A549 treated with ZK216348 at 1 μM for 4 hours (cell line): ENCODE data around the gene SLBP. TPM values are rescaled to one million over a fixed set of nuclear protein-coding genes. Genes with fewer than 3 reads are reported as not detected.

Experiments
- total RNA-seq: library from RNA; stranded (reverse); fragments of 200-300 nt; extraction: Qiagen RNA extraction; gene quantifications from 5 replicates; pipeline ENCODE4 v1.2.3, GENCODE V29; 2022; ENCODE audit warnings: low read depth

Gene SLBP
- 65.9 to 103 TPM (median 70.6 TPM) in 5 replicates for total RNA-seq

GRCh38 chr4:1712216-1713002 lies at the start of gene SLBP:
Gene SLBP, minus strand, starts transcription at chr4:1712319. Its CDS starts 131 bp downstream, at chr4:1712188.

DNA sequence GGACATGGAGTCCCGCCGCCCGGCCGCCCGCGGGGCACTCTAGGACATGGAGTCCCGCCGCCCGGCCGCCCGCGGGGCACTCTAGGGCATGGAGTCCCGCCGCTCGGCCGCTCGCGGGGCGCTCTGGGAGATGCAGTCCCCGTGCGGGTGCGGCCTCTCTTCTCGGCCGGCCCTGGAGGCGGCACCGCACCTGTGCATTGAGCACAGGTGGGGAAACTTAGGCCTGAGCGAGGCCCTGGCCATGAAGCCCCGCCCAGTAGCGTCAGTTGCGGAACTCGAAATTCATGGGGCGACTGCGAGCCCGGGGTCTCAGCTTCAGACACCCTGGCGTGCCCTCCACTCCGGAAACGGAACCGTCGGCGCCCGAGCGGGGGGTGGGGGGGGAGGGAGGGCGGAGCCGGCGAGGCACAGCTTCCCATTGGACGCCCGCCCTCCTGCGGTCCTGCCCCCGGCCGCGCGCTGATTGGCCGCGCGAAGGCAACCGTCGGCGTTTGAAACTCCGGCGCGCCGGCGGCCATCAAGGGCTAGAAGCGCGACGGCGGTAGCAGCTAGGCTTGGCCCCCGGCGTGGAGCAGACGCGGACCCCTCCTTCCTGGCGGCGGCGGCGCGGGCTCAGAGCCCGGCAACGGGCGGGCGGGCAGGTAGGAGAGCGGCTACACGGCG lies 9.0 kb upstream of the SLBP start, which contains the start of the genes TACC3 and TMEM129:
TSS of gene TACC3 (plus strand) at position 519 of the 663 bp plus-strand sequence. CDS start 1,901 bp downstream, outside the sequence.
TSS of gene TMEM129 (minus strand) at position 321 of the 663 bp plus-strand sequence. CDS start 486 bp downstream, outside the sequence.

DNA sequence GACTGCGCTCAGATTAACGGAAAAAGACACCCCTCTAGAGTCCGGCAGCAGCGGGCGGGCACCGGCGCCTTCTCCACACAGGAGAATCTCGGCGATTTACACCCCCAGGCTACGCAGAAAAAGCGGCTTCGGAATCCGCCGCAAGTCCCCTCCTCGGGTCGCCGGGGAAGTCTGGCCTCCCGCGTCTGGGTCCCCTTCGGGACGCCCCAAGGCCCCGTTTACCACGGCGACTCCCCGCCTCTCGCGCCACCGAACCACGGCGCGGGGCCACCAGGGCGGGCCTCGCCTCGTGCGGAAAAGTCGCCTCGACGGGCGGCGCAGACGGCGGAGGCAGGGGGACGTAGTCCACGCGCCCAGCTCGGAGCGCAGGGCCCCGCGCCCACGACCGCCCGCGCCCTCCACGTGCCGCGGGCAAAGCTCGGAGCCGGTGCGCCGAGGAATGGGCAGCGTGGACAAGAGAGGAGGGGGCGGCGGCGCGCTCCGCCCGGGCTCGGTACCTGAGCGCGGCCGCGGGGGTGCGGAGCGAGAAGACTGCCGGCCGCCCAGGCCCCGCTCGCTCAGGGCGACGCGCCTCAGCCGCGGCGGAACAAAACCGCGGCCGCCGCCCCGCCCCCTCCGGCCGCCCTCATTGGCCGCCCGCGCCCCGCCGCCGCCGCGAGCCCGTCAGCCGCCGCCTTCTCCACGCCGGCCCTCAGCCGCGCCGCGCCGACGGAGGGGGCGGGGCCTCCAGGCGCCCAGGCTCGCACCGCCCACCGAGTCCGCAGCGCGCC lies 28.2 kb downstream of the SLBP start, which contains the start of gene FAM53A:
TSS of gene FAM53A (minus strand) at position 578 of the 770 bp plus-strand sequence. CDS start 15,572 bp downstream, outside the sequence.

Other genes starting within 250 kb of the SLBP start
- gene FAM53A, start 28.0 kb downstream of the SLBP start, total RNA-seq, result 0.67 to 1.2 TPM (median 0.95 TPM) in 5 replicates
- gene TMEM129, start 9.0 kb upstream of the SLBP start, total RNA-seq, result 11.1 to 29.1 TPM (median 23.9 TPM) in 5 replicates
- 80.9 to 99.4 TPM (median 87.8 TPM) in 5 replicates for gene TACC3, start 9.2 kb upstream of the SLBP start, total RNA-seq
- 0.50 to 2.6 TPM (median 2.3 TPM) in 5 replicates for gene FGFR3, start 81.0 kb upstream of the SLBP start, total RNA-seq
- gene LETM1, start 143.8 kb upstream of the SLBP start, total RNA-seq, result 20.8 to 32.6 TPM (median 31.2 TPM) in 5 replicates
- 37.4 to 49.7 TPM (median 45.7 TPM) in 5 replicates for gene NSD2, start 159.1 kb upstream of the SLBP start, total RNA-seq